Measurements from ENCODE around the gene LRIT1. TPM values are rescaled to one million over a fixed set of nuclear protein-coding genes. Genes with fewer than 3 reads are reported as not detected.

The LRIT1 gene
- total RNA-seq (2021) (not detected in 2 replicates), Bru-seq, nascent RNA (not detected), BruChase-seq, experiment 1, labeled RNA remaining after a 2-hour chase (not detected), BruChase-seq, experiment 2, labeled RNA remaining after a 6-hour chase (not detected)
- long read RNA-seq = 0 reads

GRCh38 chr10:84241185-84241790 lies at the start of gene LRIT1:
Gene LRIT1 (minus strand): TSS chr10:84241546. CDS start chr10:84241439, 107 bp downstream.
- no TSS peak for BruUV-seq (replicated peaks)
- no peaks in the 10 kb centered on the region for H3K36me3 ChIP-seq (ENCODE audit: insufficient read depth, low read length, poor library complexity, severe bottlenecking)
- peaks cover 23% of the 10 kb centered on the region for H3K27me3 ChIP-seq (replicated peaks; ENCODE audit: insufficient read depth, low read depth, low read length, poor library complexity)
- DNase-seq (ENCODE audit: low spot score) = no peak
- H3K4me3 ChIP-seq (ENCODE audit: low read depth, low read length, poor library complexity, severe bottlenecking) = no peak within 1 kb of the TSS
- intact Hi-C loops (cut with micrococcal nuclease; ENCODE audit: unreplicated experiment) = no loop called here
- ChIA-PET POLR2A (ENCODE audit: low non-redundant PET) (no interaction called here), CTCF (no interaction called here)
- no peaks in the 10 kb centered on the region for H3K9me3 ChIP-seq (ENCODE audit: low read depth, low read length, poor library complexity, severe bottlenecking)
- TF ChIP-seq CTCF (conservative IDR thresholded peaks at IDR 0.05; ENCODE audit: low read depth, low read length) (no peak), EZH2 (IDR thresholded peaks at IDR 0.05; ENCODE audit: borderline replicate concordance, low read depth, low read length, poor library complexity, severe bottlenecking) (no peak)
- H3K4me1 ChIP-seq (ENCODE audit: insufficient read depth, low read length, poor library complexity, severe bottlenecking) = no peaks in the 10 kb centered on the region
- no peak within 1 kb of the TSS for H3K27ac ChIP-seq (ENCODE audit: low read depth, low read length, poor library complexity, severe bottlenecking)

- intact Hi-C loops (cut with micrococcal nuclease; ENCODE audit: unreplicated experiment) = no loop called here
- CTCF ChIA-PET = no interaction called here
- H3K4me3 ChIP-seq (ENCODE audit: low read depth, low read length, poor library complexity, severe bottlenecking) = no peak overlapping the region
- H3K36me3 ChIP-seq (ENCODE audit: insufficient read depth, low read length, poor library complexity, severe bottlenecking) = no peaks in the 10 kb centered on the region
- peaks cover 30% of the 10 kb centered on the region for H3K27me3 ChIP-seq (replicated peaks; ENCODE audit: insufficient read depth, low read depth, low read length, poor library complexity)
- TF ChIP-seq CTCF (conservative IDR thresholded peaks at IDR 0.05; ENCODE audit: low read depth, low read length) = no peak
- no peaks in the 10 kb centered on the region for H3K4me1 ChIP-seq (ENCODE audit: insufficient read depth, low read length, poor library complexity, severe bottlenecking)
- H3K9me3 ChIP-seq (ENCODE audit: low read depth, low read length, poor library complexity, severe bottlenecking) = no peaks in the 10 kb centered on the region
- no peak overlapping the region for H3K27ac ChIP-seq (ENCODE audit: low read depth, low read length, poor library complexity, severe bottlenecking)
- BruUV-seq (replicated peaks) = no TSS peak
- POLR2A ChIA-PET (ENCODE audit: low non-redundant PET) = no interaction called here
- no peak for DNase-seq (ENCODE audit: low spot score)
Observed at GRCh38 chr10:84290235-84290634, 48.9 kb upstream of the LRIT1 start.

- ChIA-PET CTCF (no interaction called here), POLR2A (ENCODE audit: low non-redundant PET) (no interaction called here)
- TF ChIP-seq EZH2 (IDR thresholded peaks at IDR 0.05; ENCODE audit: borderline replicate concordance, low read depth, low read length, poor library complexity, severe bottlenecking) = no peak
- TF ChIP-seq CTCF (conservative IDR thresholded peaks at IDR 0.05; ENCODE audit: low read depth, low read length) = no peak
Observed at GRCh38 chr10:84289521-84290200, 48.3 kb upstream of the LRIT1 start.

More at GRCh38 chr10:84289521-84290200, 48.3 kb upstream of the LRIT1 start:
- H3K27me3 ChIP-seq (replicated peaks; ENCODE audit: insufficient read depth, low read depth, low read length, poor library complexity) = peaks cover 30% of the 10 kb centered on the region
- H3K4me1 ChIP-seq (ENCODE audit: insufficient read depth, low read length, poor library complexity, severe bottlenecking) = no peaks in the 10 kb centered on the region
- DNase-seq (ENCODE audit: low spot score) = no peak
- intact Hi-C loops (cut with micrococcal nuclease; ENCODE audit: unreplicated experiment) = no loop called here
- no peak overlapping the region for H3K4me3 ChIP-seq (ENCODE audit: low read depth, low read length, poor library complexity, severe bottlenecking)
- H3K36me3 ChIP-seq (ENCODE audit: insufficient read depth, low read length, poor library complexity, severe bottlenecking) = no peaks in the 10 kb centered on the region
- H3K9me3 ChIP-seq (ENCODE audit: low read depth, low read length, poor library complexity, severe bottlenecking) = no peaks in the 10 kb centered on the region
- BruUV-seq (replicated peaks) = no TSS peak
- no peak overlapping the region for H3K27ac ChIP-seq (ENCODE audit: low read depth, low read length, poor library complexity, severe bottlenecking)

All from A673 (cell line).